HG03066 (cell line): ENCODE results near the gene ISG20.
"Not testable (repeated sequence)": the region's sequence is repeated elsewhere in the genome, so short reads cannot be mapped to it uniquely, and the experiment has no call there.

Experiments used
- ATAC-seq: cut with Tn5 transposase; IDR thresholded peaks from one replicate; pipeline ENCODE4 v1.9.1; 2021; ENCODE audit warnings: low read depth; ENCODE audit not compliant: unreplicated experiment

Gene ISG20

GRCh38 chr15:88617790-88618189 is 21.0 kb upstream of the ISG20 start:
- no peak for ATAC-seq

DNA sequence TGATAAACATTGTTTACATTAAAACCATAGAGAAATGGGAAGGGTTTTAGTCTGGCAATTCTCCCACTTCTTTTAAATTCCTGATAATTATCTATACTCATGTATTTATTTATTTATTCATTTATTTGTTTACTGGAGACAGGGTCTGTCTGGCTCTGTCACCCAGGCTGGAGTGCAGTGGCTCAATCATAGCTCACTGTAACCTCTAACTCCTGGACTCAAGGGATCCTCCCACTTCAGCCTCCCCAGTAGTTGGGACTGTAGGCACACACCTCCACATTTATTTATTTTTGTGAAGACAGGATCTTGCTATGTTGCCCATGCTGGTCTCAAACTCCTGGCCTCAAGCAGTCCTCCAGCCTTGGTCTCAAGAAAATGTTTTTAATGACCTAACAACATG is 20.1 kb upstream of the ISG20 start:
- ATAC-seq: no peak

GRCh38 chr15:88619796-88620195 is 19.0 kb upstream of the ISG20 start:
- ATAC-seq: no peak

- peak; percentile 86 for ATAC-seq
These were observed 17.6 kb upstream of the ISG20 start, which contains the start of gene AEN for GRCh38 chr15:88620995-88621772. Gene AEN (plus strand): TSS chr15:88621340. CDS start chr15:88626210, 4,870 bp downstream.

DNA sequence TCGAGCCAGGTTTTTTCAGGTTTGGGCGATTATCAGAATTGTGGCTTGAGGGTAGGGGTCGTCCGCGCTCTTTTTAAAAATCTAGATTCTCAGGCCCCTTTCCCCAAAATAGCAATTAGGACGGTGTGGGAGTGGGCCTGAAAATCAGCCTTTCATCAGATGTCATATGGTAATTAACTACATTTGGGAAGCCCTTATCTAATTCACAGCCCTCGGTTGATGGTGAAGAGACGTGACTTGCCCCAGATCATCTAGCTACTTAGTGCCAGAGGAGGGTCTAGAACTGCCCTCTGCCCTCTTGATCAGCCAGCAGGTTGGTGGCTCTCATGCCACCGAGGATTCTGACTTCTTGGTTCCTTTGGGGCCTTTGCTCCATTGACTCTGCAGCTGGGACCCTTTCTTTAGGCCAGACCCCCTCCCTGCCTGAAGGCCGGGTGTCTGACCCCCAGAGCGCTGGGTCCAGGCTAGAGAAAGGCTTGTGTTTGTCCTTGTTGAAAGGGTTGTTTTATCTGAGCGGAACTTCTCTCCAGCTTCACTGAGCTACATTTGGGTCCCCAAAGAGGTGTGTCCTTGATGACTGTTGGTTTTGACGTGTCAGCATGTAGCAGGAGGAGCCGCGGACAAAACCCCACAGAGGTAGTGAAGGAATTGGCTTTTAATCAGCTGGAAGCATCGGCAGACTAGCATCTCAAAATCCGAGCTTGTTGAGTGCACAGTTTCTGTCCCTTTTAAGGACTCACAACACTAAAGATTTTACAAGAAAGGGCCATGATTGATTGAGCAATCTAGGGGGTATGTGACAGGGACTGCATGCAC is 16.8 kb upstream of the ISG20 start:
- peak; percentile 33 for ATAC-seq

- peak; percentile 2 for ATAC-seq
These were observed 16.2 kb upstream of the ISG20 start for GRCh38 chr15:88622605-88622975.

DNA sequence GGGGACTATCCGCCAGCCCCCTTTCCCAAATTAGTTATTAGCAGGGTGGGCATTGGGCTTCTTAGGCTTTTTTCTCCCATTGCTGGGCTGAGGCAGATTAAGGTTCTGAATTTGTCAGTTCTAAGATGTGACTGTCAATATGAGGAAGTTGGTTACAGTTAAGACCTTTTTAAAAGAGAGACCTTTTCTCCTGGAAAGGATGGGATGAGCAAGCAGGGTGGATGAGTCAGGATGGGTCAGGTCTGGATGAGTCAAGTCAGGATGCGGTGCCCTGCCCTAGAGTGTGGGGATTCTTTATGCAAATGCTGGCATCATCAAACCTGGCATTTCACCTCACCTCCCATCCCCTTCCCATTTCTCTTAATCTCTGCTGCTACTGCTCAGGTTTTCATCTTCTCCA is 15.8 kb upstream of the ISG20 start:
- no peak for ATAC-seq

DNA sequence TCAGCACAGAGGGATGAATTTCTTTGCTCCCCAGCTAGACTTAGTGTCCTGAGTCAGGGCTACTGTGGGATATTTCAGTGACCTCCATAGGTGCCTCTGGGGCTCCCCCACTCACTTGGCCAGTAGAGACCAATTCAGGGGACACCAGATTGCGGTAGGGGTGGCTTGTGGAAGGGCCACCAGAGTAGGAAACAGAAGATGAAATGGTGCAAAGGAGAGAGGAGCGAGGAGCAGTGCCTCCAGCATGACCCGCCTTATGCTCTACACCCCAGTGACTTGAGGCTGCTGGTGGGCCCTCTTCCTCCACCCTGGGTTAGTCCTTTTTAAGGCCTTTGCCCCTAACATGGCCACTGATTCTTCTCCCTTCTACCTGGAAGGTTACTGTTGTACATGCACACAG is 15.2 kb upstream of the ISG20 start:
- no peak for ATAC-seq

DNA sequence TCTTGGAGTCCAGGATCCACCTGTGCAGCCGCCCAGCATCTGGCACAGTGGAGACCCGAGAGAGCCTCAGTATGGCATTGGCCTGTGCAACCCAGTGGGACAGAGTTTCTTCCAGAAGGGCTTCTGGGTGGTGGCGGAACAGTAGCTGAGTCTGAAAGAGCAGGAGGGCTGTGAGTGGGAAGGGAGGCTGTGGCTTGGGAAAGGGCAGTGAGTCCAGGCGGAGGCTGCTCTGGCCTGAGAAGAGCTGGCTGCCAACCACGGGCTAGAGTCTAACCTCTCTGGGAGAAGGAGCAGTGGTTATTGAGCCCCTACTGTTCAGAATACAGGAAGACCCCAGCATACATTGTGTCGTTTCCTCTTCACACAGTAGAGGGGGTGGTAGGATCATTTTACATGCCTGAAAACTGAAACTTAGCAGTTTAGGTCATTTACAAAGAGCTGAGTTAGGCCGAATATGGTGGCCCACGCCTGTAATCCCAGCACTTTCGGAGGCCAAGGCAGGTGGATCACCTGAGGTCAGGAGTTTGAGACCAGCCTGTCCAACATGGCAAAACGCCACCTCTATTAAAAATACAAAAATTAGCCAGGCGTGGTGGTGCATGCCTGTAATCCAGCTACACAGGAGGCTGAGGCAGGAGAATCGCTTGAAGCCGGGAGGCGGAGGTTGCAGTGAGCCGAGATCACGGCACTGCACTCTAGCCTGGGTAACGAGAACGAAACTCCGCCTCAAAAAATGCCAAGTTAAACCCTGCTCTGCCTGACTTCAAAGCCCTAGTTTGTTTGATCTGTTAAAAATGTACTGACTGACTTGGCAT is 14.5 kb upstream of the ISG20 start:
- ATAC-seq: peak; percentile 36

DNA sequence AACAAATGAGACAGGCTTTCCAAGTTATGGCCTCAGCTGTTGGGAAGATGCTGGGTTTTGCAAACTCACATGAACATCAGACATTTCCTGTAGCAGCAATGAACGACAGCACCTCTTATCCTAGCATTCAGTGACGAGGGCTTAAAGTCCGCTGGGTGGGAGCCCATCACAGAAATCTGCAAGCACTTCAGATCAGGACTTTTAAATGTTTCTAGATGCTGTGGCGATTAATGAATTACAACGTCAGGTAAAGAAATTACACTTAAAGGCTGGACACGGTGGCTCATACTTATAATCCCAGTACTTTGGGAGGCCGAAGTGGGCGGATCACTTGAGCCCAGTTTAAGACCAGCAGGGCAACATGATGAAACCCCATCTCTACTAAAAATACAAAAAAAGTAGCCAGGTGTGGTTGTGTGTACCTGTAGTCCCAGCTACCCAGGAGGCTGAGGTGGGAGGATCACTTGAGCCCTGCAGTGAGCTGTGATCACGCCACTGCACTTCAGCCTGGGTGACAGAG is 13.8 kb upstream of the ISG20 start:
- ATAC-seq: no peak

DNA sequence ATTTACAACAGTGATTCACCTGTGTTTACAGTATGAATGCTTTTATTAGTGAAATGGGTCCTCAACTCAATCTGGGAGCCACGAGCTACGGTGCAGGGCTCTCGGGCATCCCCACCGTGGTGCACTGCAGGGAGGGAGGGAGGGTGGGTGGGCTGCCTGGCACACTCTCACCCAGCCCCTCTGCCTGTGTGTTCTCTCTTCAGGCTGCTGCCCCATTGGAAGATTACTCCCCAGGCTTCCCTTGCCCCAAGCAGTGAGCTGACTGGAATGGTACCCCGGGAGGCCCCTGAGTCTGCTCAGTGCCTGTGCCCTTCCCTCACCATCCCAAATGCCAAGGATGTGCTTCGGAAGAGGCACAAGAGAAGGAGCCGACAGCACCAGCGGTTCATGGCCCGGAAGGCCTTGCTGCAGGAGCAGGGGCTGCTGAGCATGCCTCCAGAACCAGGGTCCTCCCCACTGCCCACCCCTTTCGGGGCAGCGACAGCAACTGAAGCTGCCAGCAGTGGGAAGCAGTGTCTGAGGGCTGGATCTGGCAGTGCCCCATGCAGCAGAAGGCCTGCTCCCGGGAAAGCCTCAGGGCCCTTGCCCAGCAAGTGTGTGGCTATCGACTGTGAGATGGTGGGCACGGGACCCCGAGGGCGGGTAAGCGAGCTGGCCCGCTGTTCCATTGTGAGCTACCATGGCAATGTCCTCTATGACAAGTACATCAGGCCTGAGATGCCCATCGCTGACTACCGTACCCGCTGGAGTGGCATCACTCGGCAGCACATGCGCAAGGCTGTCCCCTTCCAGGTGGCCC is 12.7 kb upstream of the ISG20 start:
- ATAC-seq: no peak

GRCh38 chr15:88627463-88627862 is 11.4 kb upstream of the ISG20 start:
- ATAC-seq: no peak

DNA sequence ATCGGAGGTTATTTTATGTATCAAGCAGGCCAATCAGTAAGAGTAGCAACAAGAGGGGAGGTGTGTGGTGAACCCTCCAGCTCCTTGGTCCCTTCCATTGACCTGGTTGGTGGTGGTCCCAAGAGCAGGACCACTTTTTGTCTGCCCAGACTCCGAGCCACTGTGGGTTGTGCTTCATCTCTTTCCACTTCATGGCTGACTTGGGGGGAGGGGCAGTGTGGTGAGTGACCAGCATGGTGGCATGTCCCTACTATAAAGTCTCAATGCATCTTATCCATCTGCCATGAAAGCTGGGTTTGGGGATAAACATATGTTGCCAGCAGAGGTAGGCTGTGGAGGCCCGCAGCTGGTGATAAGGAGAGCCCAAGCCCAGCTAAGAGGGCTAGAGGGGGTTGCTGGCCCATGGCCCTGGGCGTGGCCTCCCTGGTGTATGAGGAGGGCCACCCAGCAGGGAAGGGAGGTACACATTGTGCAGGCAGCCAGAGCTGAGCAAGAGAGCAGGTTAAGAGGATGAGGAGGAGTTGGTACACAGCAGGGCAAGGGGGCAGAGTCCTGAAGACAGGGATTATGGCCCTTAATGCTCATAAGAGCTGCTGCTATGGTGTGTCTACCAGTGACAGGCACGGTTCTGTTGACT is 10.7 kb upstream of the ISG20 start:
- ATAC-seq: no peak

DNA sequence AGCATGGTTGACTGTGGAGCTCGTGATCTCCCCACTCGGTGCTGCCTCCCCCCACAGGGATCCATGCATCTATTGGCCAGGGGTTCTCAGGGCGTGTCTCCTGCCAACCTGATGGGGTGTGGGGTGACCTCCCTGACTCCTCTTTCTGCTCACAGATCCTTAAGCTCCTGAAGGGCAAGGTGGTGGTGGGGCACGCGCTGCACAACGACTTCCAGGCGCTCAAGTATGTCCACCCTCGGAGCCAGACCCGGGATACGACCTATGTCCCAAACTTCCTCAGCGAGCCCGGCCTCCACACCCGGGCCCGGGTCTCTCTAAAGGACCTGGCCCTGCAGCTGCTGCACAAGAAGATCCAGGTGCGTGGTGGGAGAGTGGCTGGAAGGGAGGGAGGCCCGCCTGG is 9.7 kb upstream of the ISG20 start:
- ATAC-seq: no peak

GRCh38 chr15:88630141-88630721 is 8.6 kb upstream of the ISG20 start:
- ATAC-seq: no peak

GRCh38 chr15:88630798-88631463 is 7.9 kb upstream of the ISG20 start:
- ATAC-seq: no peak

DNA sequence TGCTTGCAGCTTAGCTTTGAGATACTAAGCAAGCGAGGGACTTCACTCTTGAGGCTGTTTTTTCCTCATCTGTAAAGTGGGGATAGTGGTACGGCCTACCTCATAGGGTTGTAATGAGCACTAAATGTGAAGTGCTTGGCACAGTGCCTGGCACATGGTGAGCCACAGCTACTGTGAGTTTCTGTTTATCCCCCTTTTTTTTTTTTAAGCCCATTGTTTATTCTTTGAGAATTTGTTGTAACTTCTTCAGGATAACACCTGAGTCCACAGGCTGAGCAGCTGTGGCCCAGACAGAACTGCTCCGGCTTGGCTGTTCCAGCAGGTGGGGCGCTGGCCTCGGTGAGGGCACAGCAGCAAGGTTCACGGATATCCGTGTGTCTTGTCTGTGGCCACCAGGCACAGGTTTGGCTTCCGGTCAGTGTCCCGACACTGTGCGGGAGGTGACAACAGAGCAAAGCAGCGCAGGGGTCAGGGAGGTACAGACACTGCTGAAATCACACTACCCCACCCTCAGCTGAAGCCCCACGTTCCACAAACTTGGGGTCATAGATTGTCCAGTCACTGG is 7.3 kb upstream of the ISG20 start:
- no peak for ATAC-seq

DNA sequence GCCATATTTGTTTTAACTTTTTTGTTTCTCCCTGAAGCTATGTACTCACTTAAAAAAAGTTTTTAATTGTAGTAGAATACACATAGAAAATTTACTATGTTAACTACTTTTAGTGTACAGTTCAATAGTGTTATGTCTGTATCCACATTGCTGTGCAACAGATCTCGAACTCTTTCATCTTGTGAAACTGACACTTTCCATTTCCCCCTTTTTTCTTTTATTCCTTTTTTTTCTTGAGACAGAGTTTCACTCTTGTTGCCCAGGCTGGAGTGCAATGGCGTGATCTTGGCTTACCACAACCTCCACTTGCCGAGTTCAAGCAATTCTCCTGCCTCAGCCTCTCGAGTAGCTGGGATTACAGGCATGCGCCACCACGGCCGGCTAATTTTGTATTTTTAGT is 6.0 kb upstream of the ISG20 start:
- ATAC-seq: not testable (repeated sequence)
